ENCODE data around the gene MGAM2.
A peak's percentile ranks its signal among the peaks of the same experiment; 100 is the strongest.
"Not testable (repeated sequence)": the region's sequence is repeated elsewhere in the genome, so short reads cannot be mapped to it uniquely, and the experiment has no call there.

The MGAM2 gene
- total RNA-seq = 0 to 4.7 (median 0.09) reads per million in 17 experiments

DNA sequence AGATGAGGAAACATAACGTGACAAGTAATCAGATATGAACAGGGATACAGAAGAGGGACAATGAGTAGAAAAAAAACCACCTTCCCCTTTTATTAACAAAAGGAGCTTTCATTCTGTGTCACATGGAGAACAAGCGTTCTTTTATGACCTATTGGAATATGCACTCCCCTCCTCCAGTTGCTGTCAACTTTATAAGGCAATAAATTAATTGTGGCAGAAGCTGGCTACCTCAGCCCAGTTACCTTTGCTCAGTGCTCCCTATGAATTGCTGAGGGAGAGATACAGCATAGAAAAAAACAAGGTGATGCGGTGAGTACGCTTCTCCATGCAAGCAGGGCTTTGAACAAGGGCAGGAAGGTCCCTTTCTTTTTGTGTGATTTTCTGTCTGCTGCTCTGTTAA lies at the start of gene MGAM2:
Gene MGAM2 (plus strand): TSS at position 220 of the 400 bp plus-strand sequence. CDS start 5,156 bp downstream, outside the sequence.
- DNase-seq = peak in 3 of 4 experiments; percentile 5 to 61 (median 53)

DNA sequence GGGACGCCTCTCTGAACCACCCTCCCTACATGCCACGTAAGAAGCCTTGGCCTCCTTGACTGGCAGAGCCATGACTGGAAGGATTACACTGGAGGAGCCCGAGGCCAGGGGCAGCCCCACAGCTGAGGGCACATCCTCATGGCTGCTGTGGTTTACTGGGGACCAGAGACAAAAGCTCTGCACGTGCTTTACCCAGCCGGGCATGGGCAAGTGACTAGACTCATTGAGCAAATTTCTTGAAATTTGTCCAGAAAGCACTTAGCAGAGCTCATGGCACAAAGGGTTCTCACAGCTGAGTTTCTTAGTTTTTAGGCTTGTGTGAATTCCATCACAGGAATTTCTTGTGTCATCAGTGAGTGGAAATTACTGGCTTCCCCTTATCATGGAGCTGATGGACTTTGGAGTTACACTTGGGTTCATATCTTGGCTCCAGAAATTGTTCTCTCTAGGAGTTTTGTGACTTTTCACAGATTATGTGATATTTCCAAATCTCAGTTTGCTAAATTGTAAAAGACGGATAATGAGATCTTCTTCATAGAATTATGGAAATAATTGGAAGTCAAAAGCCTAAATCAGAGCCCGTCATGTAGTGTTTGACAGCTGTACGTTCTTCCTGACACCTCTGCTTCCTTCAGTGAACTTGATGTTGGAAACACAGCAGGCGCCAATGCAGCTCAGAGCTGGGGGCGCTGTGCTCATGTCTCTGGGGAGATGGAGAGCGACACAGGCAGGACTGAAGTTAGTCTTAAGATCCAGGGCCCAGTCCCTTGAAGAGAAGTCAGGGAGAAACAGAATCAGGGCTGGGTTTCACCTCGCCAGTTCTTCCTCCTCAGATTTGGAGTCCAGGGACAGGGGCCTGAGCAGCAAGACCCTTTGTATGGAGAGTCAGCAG lies 47.7 kb upstream of the MGAM2 start:
- DNase-seq = no peak

DNA sequence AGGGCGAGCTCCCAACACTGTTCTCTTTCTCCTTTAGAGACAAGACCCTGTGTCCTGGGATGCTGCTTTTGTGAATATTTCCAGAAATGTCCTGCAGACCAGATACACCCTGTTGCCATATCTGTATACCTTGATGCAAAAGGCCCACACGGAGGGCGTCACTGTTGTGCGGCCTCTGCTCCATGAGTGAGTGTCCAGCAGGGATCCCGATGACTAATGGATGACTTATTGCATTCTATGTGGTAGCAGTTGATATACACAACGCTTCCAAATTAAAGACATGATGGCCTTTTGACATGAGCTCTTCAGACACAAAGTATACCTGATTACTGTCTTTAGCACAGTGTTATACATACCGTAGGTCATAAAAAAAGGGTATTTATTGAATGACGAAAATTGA lies 45.0 kb upstream of the MGAM2 start:
- no peak for DNase-seq

DNA sequence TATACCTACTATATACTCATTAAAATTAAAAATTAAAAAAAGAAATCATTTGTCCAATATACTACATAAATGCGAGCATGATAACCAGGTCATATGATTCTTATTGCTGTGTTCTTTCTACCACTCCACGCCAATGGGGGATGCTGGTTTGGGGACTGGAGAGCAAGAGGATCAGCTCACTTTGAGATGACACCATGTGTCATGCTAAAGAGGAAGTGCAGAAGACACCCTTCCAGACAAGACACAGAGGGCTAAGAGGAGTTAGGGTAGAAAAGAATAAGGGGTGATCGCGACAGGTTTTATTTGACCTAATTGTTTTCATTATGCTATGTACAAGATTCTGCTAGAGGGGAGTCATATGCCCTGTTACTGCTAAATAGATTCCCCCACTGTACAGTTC lies 33.8 kb upstream of the MGAM2 start:
- no peak for DNase-seq

DNA sequence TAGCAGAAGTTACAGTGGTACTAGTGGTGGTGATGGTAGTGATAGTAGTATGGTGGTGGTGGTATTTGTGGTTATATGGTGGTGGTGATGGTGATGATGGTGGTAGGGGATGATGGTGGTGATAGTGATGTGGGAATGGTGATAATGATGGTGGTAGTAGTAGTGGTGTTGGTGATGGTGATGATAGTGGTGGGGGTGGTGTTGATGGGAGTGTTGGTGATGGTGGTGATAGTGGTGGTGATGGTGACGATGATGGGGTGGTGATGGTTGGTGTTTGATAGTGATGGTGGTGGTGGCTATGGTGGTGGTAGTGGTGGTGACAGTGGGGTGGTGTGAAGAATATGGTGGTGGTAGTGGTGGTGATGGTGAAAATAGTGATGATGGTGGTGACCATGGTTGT lies 27.9 kb upstream of the MGAM2 start:
- no peak for DNase-seq

DNA sequence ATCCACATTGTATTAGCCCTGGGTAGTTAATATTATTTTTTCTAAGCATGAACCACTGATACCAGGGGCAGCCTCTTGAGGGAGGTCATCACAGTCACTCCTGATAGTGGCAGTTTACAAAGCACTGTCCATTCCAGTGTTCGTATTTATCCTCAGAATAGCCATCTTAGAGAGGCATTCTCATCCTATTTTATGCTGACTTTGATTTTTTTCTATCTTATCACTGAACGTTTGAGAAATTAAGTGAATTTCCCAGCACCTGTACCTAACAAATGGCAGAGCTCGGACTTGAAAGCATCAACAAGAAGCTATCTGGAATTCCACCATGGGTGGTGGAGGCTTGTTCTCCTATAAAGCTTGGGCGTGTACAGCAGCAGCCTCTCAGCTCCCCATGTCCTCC lies 26.1 kb upstream of the MGAM2 start:
- no peak for DNase-seq

DNA sequence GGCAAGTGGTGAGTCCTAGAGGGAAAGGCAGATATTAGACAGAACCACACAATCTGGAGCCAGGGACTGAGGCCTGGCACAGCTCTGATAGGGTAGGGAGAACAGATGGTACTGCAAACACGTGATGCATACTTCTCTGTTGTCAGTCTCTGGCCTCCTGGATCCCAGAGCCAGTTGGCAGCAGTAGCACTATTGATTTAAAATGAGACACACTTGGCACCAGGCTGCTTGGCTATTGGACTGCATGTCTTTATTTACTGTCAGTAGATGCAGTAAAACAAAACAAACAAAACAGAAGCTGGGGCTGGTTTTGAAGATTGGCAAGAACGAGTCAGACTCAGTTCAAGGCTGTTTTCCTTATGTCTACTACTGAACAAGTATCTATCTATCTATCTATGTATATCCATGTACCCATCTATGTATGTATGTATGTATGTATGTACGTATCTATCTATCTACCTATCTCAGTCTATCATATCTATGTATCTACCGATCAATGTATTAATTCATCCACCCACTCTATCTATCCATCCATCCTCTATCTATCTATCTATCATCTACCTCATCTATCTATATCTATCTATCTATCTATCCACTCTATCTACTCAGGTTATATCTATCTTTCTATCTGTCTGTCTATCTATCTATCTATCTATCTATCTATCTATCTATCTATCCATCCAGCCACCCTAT lies 23.4 kb upstream of the MGAM2 start:
- no peak for DNase-seq

DNA sequence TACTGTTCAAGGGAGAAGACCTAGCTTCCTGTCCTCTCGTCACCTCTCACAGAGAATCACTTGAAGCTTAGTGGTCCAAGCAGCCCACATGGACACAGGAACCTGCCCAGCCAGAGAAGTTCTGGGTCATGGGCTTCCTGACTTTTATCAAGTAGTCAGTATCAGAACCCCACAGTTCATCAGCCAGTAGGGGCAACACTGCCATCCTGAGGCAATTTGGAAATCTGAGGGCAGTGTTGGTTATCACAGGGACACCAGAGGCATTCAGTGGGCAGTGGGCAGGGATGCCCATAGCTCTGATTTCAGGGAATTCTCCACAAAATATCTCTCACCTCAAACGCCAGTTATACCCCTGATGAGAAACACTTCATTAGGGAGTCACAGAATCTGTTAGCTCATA lies 22.5 kb upstream of the MGAM2 start:
- DNase-seq = peak in 1 of 4 experiments; percentile 3

DNA sequence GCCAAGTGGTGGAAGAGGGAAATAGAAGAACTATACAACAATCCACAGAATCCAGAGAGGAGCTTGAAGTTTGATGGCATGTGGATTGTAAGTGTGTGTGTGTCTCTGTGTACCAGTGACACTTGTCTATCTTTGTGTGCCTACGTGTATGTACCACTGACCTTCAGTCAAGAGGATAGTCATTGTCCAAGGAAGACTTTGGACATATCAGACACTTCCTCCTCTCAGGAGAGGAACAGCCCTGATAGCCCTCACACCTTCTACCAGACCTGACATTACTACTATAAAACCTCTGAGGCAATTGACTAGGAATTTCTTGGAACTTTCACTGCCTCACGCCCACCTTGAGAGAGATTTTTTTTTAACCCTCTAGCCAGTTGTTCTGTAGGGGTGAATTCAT lies 19.6 kb upstream of the MGAM2 start:
- no peak for DNase-seq

DNA sequence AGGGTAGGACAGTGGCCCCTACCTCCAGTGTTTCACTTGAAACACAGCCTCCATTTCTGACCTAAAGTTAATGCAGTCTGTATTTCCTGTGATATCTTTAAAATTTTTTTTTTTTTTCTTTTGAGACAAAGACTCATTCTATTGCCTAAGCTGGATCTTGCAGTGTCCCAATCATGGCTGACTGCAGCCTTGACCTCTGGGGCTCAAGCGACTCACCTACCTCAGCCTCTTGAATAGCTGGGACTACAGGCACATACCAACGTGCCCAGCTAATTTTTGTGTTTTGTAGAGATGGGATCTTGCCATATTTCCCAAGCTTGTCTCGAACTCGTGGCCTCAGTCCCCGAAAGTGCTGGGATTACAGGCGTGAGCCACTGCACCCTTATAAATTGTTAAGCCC lies 16.7 kb upstream of the MGAM2 start:
- DNase-seq = no peak

DNA sequence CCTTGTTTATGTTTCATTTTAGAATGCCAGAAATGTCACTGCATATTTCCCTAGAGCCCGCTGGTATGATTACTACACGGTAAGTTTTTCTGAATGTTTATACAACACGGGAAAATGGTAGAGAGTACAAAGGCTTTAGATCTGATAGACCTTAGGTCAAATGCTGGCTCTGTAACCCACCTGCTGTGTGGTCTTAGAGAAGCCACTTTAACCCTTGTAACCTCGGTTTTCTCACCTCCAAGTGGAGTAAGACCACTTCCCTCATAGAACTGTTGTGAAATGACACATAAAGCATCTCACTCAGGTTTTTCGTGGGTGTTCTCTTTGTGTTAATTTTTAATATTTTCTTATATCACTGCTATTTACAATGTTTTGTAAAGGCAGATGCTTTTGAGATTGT lies 13.9 kb upstream of the MGAM2 start:
- no peak for DNase-seq

DNA sequence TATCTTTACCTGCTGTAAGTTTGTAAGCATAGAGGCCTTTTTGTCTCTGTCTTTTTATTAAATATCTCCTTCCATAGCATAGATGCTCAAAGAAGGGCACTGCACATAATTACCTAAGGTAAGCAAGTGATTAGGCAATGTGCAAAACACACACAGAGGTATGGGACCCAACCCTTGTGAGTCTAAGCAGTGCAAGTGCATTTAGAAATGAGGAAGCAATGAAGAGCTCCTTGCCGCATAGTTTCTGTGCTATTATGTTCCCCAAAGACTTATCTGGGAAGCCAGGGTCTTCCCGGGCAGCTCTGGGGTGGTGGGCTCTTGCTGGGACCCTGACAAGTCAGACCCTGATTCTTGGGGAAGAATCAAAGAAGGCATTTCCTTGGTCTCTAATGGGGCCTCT lies 13.5 kb upstream of the MGAM2 start:
- peak; percentile 6 to 29 (median 22) for DNase-seq

DNA sequence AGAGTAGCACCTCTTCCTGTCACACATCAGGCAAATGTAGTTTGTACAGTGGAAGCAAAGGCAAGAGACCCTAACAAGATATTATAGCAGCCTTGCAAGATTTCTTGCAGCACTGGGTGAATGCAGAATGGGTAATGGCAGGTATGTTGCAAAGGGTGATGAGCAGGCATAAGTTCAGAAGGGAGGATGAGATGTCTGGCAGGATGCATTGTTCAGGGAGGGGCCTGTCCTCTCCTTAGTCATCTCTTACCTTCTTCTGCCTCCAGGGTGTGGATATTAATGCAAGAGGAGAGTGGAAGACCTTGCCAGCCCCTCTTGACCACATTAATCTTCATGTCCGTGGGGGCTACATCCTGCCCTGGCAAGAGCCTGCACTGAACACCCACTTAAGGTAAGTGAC lies 12.2 kb upstream of the MGAM2 start:
- not testable (repeated sequence) for DNase-seq

DNA sequence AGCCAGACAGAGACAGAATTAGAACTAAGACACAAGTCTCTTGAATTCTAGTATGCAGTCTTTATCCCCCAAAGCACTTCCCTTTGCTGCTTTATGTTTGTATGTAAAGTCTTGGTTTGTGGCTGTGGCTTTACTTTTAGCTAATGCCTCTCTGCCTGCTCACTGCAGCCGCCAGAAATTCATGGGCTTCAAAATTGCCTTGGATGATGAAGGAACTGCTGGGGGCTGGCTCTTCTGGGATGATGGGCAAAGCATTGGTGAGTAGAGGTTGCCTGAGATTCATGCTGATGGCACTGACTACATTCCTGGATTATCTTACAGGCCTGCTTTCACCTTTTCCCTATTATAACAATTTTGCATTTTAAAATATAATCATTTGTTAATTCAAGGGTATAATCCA lies 10.9 kb upstream of the MGAM2 start:
- DNase-seq = no peak

DNA sequence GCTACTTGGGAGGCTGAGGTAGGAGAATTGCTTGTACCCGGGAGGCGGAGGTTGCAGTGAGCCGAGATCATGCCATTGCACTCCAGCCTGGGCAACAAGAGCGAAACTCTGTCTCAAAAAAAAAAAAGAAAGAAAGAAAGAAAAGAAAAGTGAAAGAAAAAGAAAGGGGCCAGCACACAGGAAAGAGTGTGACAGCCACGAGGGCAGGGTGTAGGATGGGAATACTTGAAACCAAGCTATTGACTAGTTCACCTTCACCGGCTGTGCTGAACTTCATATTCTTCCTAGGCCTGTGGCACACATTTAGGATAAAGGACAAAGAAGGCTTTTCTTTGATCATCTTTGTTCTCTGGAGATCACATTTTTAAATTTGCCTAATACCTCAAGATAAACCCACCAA lies 9.7 kb upstream of the MGAM2 start:
- not testable (repeated sequence) for DNase-seq

DNA sequence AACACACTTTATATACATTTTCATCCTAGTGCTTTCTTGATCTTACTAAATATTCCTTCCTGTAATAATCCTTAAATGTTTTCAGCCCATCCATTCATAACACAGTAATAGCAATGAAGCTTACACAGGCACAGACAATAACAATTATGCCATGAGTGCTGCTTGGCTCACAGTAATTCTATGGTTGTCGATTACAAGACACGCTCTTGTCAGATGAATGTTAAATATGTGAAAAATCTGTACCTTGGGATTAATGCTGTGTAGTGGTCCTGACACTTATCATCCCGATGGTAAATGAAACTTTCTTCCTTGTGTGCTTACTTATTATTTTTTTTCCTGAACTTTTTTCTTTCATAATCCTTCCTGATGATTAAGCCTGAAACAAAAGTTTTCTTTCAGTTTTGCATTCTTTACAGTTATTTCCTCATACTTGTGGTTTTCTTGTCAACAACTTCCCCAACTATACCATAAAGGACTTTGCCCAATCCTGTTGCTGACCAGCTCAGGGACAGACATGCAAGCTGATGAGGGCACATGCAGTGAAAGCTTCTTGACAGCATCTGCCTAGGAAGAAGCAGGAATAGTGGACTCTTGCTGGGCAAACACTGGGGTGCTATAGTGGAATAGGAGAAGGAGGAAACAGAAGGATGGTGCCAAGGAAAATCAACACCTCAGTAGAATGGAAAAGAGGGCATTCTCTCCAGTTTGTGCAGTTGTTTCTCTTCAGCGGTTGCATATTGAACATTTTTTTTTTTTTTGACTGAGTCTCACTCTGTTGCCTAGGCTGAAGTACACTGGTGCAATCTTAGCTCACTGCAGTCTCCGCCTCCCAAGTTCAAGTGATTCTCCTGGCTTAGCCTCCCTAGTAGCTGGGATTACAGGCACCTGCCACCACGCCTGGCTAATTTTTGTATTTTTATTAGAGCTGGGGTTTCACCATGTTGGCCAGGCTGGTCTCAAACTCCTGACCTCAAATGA lies 6.7 kb upstream of the MGAM2 start:
- peak; percentile 75 to 93 (median 88) for DNase-seq

DNA sequence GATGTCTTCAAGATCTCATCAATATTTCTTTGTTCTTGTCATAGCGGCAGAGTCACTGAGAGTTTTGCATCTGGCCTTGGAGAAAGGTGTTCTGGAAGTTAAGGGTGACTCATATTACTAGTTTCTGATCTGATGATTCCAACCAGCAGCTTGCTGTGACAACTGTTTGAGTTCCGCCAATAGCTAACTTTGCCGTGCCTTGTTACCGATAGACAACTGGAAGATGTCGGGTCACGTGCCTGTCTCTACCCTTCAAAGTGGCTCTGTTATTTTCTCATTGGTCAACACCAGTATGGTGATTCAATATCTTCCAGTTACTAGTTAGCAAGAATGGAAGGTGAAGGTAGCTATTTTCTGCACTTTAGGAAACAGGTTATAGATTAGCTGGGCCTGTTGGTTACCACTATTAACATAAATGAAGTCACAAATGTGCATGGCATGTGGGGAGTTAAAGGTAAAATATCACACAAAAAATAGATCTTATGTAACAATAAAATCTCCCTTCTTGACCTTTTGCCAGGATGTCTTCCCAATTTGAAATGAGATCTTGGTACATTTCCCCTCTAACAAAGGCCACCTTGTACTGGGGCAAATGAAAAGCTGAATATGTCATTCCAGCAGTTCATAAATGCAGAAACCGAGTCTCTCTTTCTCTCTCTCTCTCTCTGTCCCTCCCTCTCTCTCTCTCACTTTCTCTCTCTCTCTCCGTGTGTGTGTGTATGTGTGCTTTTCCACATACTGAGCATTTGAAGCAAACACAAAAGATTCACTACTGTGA lies 2.6 kb upstream of the MGAM2 start:
- no peak for DNase-seq

DNA sequence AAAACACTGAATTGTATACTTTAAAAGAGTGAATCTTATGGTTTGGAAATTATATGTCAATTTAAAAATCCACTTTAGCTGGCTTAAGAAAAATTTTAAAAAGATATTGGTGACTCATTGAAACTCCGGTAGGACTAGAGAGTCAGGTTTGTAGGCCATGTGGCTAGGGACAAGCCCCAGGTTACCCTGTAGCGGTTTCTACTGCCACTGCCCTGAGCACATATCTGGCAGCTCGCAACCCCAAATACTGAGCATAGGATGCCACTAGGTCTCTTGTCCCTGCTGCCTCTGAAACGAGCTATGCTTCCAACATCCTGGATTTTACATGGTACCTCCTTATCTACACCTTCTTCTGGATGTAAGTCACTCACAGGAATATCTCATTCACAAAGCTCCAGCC lies 1.4 kb upstream of the MGAM2 start:
- DNase-seq = no peak

DNA sequence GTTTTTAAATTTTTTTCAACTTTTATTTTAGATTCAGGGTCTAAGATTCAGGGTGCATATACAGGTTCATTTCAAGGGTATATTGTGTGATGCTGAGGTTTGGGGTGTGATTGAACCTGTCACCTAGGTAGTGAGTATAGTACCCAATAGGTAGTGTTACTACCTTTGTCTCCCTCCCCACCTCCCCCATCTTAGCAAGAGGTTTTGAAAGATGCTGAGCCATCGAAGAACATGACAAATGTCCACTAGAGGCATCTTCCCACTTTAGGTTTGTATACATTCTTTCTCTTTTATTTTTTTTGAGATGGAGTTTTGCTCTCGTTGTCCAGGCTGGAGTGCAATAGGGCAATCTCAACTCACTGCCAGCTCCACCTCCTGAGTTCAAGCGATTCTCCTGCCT lies 880 bp upstream of the MGAM2 start:
- no peak for DNase-seq

DNA sequence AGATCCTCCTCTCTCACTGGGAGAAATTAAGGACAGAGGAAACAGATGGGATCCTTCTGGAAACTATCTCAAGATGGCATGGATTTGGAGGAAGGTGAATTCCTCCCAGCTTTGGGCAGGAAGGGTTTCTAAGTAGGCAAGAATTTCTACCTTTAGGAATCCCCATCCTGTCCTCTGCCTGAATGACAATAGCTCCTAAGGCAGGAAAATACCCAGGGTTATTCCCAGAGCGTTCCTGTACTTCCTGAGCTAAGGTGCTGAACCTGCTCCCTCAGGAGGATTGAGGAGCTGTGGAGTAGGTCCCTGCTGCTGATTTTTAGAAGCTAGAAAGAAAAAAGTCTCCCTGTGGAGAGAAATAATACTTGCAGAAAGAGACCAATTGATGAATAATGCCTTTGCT lies 568 bp downstream of the MGAM2 start:
- no peak for DNase-seq

DNA sequence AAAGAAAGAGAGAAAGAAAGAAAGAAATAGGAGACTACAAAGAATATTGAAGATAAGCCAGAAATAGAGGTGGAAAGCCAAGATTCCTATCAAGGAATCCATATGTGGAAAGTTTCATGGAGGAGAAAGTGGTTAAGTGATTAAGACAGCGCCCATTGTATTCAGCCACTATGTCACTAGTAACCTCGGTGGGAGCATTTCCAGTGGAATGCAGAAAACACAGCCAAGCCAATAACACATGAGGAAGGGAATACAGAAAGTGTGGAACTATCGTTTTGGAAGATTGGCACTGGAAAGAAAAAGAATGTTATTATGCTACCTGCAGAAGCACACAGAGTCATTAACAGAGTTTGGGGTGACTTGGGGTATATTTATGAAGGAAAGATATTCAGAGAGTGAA lies 2.7 kb downstream of the MGAM2 start:
- DNase-seq = no peak

DNA sequence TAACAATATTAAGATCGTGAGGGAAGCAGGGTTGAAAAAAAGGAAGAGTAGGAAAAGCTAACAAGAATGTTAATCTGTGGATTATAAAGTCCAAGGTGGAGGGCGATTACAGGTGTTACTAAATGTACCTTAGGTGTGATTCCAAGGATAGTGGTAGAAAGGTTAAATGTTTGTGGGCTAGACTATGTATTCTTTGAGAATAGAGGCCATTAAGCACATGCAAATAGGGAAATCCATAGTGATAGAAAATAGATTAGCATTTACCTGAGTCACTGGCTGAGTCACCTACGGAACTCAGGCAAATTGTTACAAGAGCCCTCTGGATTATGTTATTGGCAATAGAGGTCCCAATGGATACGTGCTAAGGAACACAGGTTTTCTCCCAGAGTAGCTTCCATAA lies 9.0 kb downstream of the MGAM2 start:
- DNase-seq = no peak
